ENCODE data around the gene MCF2.

The MCF2 gene

DNA sequence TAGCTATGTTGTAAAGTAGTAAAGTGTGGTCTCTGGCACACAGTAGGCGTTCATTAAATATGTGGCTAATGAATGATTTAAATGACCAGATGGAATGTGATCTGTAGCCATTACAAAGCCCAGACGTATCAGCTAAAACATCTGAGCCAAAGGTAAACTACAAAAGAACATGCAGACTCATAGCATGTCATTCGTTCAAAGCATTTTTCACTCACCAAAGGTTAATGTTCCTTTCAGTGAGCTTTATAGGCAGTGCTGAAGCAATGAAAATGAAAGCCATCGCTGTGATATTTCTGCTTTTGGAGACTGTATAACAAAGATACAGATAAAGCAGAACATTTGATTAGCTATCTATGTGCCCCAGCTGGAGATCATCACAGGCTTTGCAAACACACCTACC lies 126.9 kb downstream of the MCF2 start:
- no peak for DNase-seq

DNA sequence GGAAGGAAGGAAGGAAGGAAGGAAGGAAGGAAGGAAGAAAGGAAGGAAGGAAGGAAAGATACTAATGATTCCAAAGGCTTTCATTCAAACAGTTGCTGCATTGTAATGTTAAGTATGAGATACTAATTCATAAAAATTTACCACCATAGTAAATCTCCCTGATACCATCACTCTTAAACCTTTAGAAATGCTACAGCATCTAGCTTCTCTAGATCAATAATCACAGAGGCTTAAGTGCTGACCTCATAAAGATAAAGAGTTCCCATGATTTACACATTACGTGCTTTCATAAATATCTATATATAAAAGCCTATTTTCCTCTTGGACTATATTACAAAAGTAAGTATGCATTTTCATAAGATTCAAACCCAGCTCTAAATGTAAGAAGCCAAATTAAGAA lies 141.0 kb downstream of the MCF2 start:
- no peak for DNase-seq

DNA sequence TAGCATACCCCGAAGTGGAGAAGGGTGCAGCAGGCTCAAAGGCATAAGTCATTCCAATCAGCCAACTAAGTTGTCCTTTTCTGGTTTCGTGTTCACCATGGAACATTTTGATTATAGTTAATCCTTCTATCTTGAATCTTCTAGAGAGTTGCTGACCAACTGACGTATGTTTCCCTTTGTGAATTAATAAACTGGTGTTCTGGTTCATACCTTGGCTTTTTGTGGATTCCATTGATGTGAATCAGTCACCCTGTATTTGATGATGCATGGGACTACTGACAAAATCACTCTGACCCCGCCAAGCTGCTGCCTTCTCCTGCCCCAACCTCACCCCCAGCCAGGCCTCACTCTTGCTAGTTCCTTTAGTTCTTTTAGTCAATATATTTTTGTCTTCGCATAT lies 144.7 kb downstream of the MCF2 start:
- DNase-seq, result no peak

DNA sequence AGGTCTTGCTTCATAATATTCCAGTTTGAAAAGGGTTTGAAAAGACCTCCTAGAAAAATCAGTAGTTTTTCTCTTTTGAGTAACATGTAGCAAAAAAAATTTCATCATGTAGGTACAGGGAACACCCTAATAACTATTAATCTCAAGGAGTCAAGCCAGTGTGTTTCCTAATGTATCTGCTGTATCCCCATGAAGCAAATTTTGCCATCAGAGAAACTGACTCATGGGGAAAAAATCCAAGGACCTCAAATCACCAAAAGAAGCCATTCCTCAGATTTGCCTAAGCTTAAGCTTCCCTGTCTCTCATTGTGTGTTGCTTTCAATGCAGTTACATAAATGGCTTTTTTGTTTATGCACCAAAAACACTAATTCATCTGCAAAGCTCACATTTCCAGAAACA lies 147.7 kb downstream of the MCF2 start:
- no peak for DNase-seq

GRCh38 chrX:139559383-139560042 lies 148.5 kb downstream of the MCF2 start:
- DNase-seq, result peak; percentile 36

DNA sequence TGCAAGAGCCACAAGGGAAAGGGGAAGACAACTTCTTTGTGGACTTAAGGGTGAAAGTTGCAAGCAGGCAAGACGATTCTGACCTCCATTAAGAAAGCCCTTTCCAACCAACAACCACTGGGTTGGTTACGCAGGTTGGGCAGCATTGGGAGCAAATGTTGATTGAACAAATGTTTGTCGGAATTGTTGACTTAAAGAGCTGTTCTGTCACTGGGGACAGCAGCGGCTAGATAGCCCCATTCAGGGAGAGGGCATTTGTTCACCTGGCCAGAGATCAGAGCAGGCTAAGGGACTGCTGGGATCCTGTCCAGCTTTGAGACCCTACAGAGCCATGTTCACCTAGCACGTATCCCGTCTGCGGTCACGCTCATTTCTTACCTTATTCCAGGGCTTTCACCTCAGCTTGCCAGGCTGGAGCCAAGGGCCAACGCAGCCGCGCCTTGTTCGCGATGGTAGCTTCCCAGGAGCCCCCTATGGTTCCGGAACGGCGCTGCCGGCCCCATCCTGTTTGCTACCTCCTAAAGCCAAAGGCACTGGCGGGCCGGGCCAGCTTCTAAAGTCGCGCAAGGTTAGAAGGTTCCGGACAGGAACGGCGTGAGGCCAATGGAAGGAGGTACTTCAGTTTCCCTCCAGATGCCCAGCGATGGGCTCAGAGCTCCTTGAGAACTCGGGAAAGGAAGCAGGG lies 152.8 kb downstream of the MCF2 start:
- no peak for DNase-seq

DNA sequence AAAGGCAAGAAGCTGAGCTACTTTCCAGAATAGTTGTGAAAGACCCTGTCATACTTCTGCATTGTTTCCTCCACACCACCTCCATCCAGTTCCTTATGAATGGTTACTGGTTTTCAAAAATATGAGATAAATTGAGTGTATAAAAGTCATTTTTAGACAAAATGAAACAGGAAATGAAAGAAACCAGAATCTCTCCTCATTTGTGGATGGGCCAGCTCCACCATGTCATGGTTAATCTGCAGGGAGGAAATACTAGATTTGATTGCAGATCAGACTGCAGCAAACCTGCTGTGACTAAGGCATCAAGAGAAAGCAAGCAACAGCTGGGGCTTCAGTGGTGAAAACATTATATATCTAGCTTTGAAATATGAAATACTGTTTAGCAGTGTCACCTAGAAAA lies 153.6 kb downstream of the MCF2 start:
- no peak for DNase-seq

DNA sequence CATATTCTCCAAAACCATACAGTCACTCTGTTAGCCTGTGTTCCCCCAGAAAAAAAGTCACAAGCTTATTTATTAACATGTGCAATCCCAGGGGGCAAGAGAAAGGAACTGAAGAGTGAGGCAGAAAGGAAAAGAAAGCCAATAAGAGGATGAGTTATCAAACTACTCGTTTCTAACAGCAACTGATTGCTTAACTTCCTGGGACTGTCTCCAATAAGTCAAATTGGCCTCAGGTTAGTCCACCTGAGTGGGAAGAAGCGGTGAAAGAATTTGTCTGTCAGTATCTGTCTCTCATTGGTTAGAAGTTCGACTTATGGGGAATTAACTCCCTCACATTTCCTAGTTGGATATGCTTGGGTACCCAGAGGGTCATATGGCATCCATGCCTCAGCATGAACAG lies 163.4 kb downstream of the MCF2 start:
- DNase-seq, result no peak

DNA sequence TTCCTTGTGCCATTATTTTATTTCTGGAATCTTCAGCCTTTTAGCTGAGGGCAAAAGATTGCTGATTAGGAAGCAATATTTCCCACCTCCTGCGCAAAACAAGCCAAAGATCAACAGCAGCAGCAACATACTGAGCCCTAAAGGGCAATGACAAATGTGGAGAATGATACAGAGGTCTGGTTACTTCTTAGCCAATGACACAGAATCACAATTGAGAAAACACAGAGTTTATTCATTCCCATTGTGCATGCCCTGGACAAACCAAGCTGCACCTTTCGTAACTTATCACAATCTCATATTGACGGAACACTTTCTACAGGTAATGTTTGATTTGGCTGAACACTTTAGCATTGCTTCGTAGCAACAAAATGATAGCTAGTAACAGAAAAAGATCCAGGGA lies 164.0 kb downstream of the MCF2 start:
- no peak for DNase-seq

GRCh38 chrX:139542652-139543051 lies 165.3 kb downstream of the MCF2 start:
- DNase-seq, result no peak

DNA sequence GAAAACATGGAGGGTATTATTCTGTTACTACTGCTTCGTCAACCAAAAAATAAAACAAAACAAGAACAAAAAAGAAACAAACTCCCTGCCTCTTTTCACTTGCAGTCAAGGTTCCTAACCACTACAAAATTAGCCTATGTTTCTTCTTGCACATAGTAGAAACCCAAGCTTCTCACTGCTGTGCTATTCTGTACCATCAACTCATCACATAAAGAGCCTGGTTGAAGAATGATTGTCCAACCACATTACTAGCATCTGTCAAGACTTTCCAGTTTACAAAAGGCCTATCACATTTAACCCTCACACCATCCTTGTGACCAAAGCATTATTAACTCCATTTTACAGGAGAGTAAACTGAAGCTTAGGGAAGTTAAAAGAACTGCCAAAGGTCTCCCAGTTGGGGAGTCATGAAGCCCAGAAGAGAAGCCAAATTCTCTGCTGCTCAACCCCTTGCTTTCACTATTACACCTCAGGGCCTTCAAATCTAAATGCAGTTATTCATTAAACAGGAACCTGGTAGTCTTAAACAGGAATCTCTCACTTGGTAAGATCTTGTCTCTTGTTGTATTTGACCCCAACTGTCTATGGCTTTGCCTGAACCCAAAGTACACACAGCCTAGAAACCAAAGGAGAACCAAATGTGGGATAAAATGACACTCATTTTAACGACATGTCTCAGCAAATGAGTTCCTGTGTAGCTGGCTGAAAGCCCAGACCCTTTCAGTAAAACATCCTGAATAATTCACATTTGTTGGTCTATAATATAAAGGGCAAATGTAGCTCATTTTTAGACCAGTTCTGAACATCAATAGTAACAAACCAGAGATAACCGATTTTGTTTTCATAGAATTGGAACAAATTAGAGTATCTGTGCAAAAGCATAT lies 168.8 kb downstream of the MCF2 start:
- DNase-seq, result no peak

DNA sequence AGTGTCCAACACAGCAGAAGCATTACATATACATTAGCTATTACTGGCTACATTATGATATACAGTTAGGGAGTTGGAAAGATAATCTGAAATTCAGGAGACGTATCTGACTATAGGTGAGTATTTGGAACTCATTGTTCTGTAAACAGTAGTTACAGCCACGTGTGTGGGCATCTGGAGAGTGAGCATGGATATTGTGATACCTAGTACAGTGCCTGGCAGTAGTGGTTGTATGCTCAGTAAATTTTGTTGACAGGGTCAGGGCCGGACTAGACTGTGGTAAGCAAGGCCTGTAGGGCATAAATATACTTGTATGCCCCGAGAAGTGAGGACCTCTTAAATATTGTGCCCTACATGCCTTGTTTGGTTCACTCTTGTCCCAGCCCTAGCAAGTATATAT lies 174.5 kb downstream of the MCF2 start:
- no peak for DNase-seq

GRCh38 chrX:139532834-139533233 lies 175.1 kb downstream of the MCF2 start:
- DNase-seq, result no peak

Data from AML-193 (cell line).